MM.1S (cell line): Measurements from ENCODE around the gene PPIG.

ENCODE experiments used
- DNase-seq: peaks from one replicate; pipeline ENCODE4 v3.0.0-alpha.2; 2015
- H2AFZ ChIP-seq: fragments of 300-600 bp; sonication (generic); 2 replicates; pipeline ENCODE4 v1.6.0; 2016; ENCODE audit warnings: antibody characterized with exemption, low read length
- H3F3A ChIP-seq: fragments of 300-600 bp; sonication (generic); 2 replicates; pipeline ENCODE4 v1.6.1; 2016; ENCODE audit warnings: mild to moderate bottlenecking, antibody characterized with exemption, low read length, moderate library complexity, mixed read lengths; ENCODE audit not compliant: insufficient read depth
- H3K27ac ChIP-seq: fragments of 300-600 bp; sonication (generic); 2 replicates; pipeline ENCODE4 v1.5.1; 2016; ENCODE audit warnings: mild to moderate bottlenecking, low read length
- H3K27me3 ChIP-seq: fragments of 300-600 bp; sonication (generic); replicated peaks from 2 replicates; pipeline ENCODE4 v1.6.0; 2016; ENCODE audit warnings: low read length; ENCODE audit not compliant: insufficient read depth
- H3K36me3 ChIP-seq: fragments of 300-600 bp; sonication (generic); replicated peaks from 2 replicates; pipeline ENCODE4 v1.6.1; 2016; ENCODE audit warnings: mild to moderate bottlenecking, low read length, mixed read lengths; ENCODE audit not compliant: insufficient read depth
- H3K4me1 ChIP-seq: fragments of 300-600 bp; sonication (generic); 2 replicates; pipeline ENCODE4 v1.6.1; 2016; ENCODE audit warnings: low read length, mixed read lengths
- H3K4me2 ChIP-seq: fragments of 300-600 bp; sonication (generic); 2 replicates; pipeline ENCODE4 v1.6.0; 2016; ENCODE audit warnings: low read depth, low read length
- H3K4me3 ChIP-seq: fragments of 300-600 bp; sonication (generic); 2 replicates; pipeline ENCODE4 v1.5.1; 2016; ENCODE audit warnings: low read length, mixed read lengths
- H3K79me2 ChIP-seq: fragments of 300-600 bp; sonication (generic); 2 replicates; pipeline ENCODE4 v1.6.1; 2016; ENCODE audit warnings: mixed run types, low read length, mixed read lengths
- H3K9ac ChIP-seq: fragments of 300-600 bp; sonication (generic); 2 replicates; pipeline ENCODE4 v1.6.1; 2016; ENCODE audit warnings: low read length, mixed read lengths
- H3K9me2 ChIP-seq: fragments of 300-600 bp; sonication (generic); replicated peaks from 2 replicates; pipeline ENCODE4 v1.6.1; 2016; ENCODE audit warnings: mild to moderate bottlenecking, low read length, mixed read lengths; ENCODE audit not compliant: insufficient read depth
- H3K9me3 ChIP-seq: fragments of 300-600 bp; sonication (generic); replicated peaks from 2 replicates; pipeline ENCODE4 v1.6.1; 2016; ENCODE audit warnings: mild to moderate bottlenecking, low read length, mixed read lengths; ENCODE audit not compliant: insufficient read depth
- H4K20me1 ChIP-seq: fragments of 300-600 bp; sonication (generic); 2 replicates; pipeline ENCODE4 v1.6.1; 2016; ENCODE audit warnings: mild to moderate bottlenecking, low read length, moderate library complexity, mixed read lengths; ENCODE audit not compliant: insufficient read depth
- EZH2 ChIP-seq: fragments of 300-600 bp; sonication (generic); optimal IDR thresholded peaks from 2 replicates; pipeline ENCODE3; 2017; ENCODE audit warnings: low read depth, mild to moderate bottlenecking, antibody characterized with exemption, low read length, mixed read lengths
- EZH2phosphoT487 ChIP-seq: fragments of 300-600 bp; sonication (generic); IDR thresholded peaks from 2 replicates; pipeline ENCODE4 v1.6.1; 2018; ENCODE audit warnings: antibody characterized with exemption, low read length
- TF ChIP-seq, protein P1 (sequence below): fragments of 300-600 bp; sonication (generic); IDR thresholded peaks from 2 replicates; pipeline ENCODE4 v1.5.1; 2016; ENCODE audit warnings: antibody characterized with exemption, low read length, mixed read lengths

Gene PPIG

DNA sequence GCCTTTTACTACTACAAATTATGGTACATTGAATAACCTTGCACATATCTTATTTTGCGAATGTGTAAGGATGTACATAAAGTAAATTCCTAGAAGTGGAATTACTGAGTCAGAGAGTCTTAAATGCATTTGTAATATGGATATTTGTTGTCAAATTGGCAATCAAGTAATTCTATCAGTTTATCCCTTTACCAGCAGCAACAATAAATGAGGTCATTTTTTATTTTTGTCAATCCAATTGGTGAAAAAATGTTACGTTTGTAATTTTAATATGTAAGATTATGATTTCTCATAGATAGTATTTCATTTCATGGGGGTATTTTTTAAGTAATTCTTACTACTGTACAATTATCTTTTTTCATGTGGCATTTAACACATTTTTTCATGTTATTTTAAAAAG lies 14.8 kb downstream of the PPIG start:
- H4K20me1 ChIP-seq: peaks cover 19% of the 10 kb centered on the region; the same call in 1 of the 2 replicates
- no peak overlapping the region for H2AFZ ChIP-seq
- no peaks in the 10 kb centered on the region for H3K9me3 ChIP-seq
- H3K27me3 ChIP-seq: no peaks in the 10 kb centered on the region
- no peak overlapping the region for H3K9ac ChIP-seq
- no peaks in the 10 kb centered on the region for H3F3A ChIP-seq
- H3K9me2 ChIP-seq: no peaks in the 10 kb centered on the region
- no peak overlapping the region for H3K4me2 ChIP-seq
- H3K36me3 ChIP-seq: no peaks in the 10 kb centered on the region
- TF ChIP-seq, protein P1, sequence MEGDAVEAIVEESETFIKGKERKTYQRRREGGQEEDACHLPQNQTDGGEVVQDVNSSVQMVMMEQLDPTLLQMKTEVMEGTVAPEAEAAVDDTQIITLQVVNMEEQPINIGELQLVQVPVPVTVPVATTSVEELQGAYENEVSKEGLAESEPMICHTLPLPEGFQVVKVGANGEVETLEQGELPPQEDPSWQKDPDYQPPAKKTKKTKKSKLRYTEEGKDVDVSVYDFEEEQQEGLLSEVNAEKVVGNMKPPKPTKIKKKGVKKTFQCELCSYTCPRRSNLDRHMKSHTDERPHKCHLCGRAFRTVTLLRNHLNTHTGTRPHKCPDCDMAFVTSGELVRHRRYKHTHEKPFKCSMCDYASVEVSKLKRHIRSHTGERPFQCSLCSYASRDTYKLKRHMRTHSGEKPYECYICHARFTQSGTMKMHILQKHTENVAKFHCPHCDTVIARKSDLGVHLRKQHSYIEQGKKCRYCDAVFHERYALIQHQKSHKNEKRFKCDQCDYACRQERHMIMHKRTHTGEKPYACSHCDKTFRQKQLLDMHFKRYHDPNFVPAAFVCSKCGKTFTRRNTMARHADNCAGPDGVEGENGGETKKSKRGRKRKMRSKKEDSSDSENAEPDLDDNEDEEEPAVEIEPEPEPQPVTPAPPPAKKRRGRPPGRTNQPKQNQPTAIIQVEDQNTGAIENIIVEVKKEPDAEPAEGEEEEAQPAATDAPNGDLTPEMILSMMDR: no peak
- no peak for TF ChIP-seq EZH2
- TF ChIP-seq EZH2phosphoT487: no peak
- H3K79me2 ChIP-seq: peaks cover 93% of the 10 kb centered on the region
- DNase-seq: no peak
- H3K27ac ChIP-seq: no peak overlapping the region
- H3K4me1 ChIP-seq: no peaks in the 10 kb centered on the region
- no peak overlapping the region for H3K4me3 ChIP-seq

DNA sequence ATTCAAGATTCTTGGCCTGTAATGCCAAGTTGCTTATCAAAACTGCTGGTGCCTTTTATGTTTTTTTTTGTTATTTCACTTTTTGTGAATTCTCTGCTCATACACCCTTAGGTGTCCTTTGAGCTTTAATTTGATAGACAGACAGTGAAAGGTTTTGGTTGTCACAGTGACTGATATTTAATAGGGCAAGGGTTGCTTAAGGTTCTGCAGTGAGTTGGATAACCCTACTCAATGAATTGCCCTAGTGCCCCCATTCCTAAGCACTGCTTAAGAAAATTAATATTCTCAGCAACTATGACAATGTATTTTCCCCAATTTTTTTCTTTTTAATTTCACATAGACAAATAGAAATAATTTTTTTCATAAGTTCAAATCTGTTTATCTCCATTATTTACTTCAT lies 15.4 kb downstream of the PPIG start:
- no peak for DNase-seq
- Histone ChIP-seq H2AFZ (no peak overlapping the region), H3F3A (no peaks in the 10 kb centered on the region), H3K9ac (no peak overlapping the region), H4K20me1 (peaks cover 19% of the 10 kb centered on the region; the same call in 1 of the 2 replicates), H3K9me2 (no peaks in the 10 kb centered on the region), H3K4me3 (no peak overlapping the region), H3K4me1 (no peaks in the 10 kb centered on the region), H3K27me3 (no peaks in the 10 kb centered on the region), H3K79me2 (peaks cover 92% of the 10 kb centered on the region), H3K27ac (no peak overlapping the region), H3K36me3 (no peaks in the 10 kb centered on the region), H3K9me3 (no peaks in the 10 kb centered on the region), H3K4me2 (no peak overlapping the region)
- TF ChIP-seq EZH2phosphoT487 (no peak), EZH2 (no peak)
- TF ChIP-seq, protein P1: no peak

DNA sequence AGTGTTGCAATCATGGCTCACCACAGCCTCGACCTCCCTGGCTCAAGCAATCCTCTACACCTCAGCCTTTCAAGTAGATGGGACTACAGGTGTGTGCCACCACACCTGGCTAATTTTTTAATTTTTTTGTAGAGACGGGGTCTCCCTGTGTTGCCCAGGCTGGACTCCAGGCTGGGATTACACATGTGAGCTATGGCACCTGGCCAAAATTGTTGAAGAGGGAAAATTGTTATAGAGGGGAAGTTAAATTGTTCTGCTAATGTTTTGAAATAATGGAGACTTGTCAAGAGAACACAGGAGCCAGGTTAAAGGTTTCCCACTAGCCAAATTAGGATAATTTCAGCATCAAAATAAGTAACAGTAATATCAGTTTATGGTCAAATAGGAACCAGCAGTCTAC lies 25.1 kb downstream of the PPIG start:
- TF ChIP-seq, protein P1: no peak
- TF ChIP-seq EZH2phosphoT487: no peak
- TF ChIP-seq EZH2: no peak
- H3K79me2 ChIP-seq: peaks cover 2% of the 10 kb centered on the region; the same call in 1 of the 2 replicates
- no peak overlapping the region for H3K4me2 ChIP-seq

More for the DNA sequence above, 25.1 kb downstream of the PPIG start:
- no peak overlapping the region for H3K4me3 ChIP-seq
- no peaks in the 10 kb centered on the region for H3K27me3 ChIP-seq
- DNase-seq: no peak
- H3F3A ChIP-seq: peaks cover under 1% of the 10 kb centered on the region
- no peaks in the 10 kb centered on the region for H3K9me2 ChIP-seq
- H2AFZ ChIP-seq: no peak overlapping the region
- no peaks in the 10 kb centered on the region for H3K9me3 ChIP-seq
- H3K36me3 ChIP-seq: peaks cover 22% of the 10 kb centered on the region
- no peaks in the 10 kb centered on the region for H4K20me1 ChIP-seq
- no peaks in the 10 kb centered on the region for H3K4me1 ChIP-seq
- no peak overlapping the region for H3K27ac ChIP-seq
- no peak overlapping the region for H3K9ac ChIP-seq
